ENCODE measurements around the gene ZNF26. TPM values are rescaled to one million over a fixed set of nuclear protein-coding genes. Genes with fewer than 3 reads are reported as not detected.
"Not testable (repeated sequence)": the region's sequence is repeated elsewhere in the genome, so short reads cannot be mapped to it uniquely, and the experiment has no call there.

ZNF26 gene
- total RNA-seq = 10 to 100 TPM in 1 of 6 experiments, 1 to 10 TPM in 5; 3.2 to 14.9 (median 3.9) TPM
- long read RNA-seq = 0 reads

- Histone ChIP-seq H3K27ac (peak within 1 kb of the TSS; percentile 57 to 85 (median 77)), H3K9me3 (peaks cover 0 to 2% (median 0%) of the 10 kb centered on the region in 4 donors), H3K36me3 (peaks cover 0 to 5% (median 0%) of the 10 kb centered on the region in 4 donors), H3K27me3 (no peaks in the 10 kb centered on the region), H3K4me1 (peaks cover 0 to 10% (median 4%) of the 10 kb centered on the region in 4 donors), H3K4me3 (peak within 1 kb of the TSS; percentile 84 to 99 (median 93))
- intact Hi-C loops (cut with DNase I) = no loop called here
- ATAC-seq (peak; percentile 99 to 100 (median 100)), DNase-seq (peak; percentile 91 to 94 (median 94))
- WGBS (ENCODE audit: insufficient coverage, low coverage, low lambda C conversion rate, missing lambda C conversion rate) = under 1% methylated on average over 12 of the region's 76 CpGs
- no peak for TF ChIP-seq CTCF (IDR thresholded peaks at IDR 0.05)
- peak; percentile 65 for TF ChIP-seq POLR2A (IDR thresholded peaks at IDR 0.05)
These were observed at the start of gene ZNF26 for GRCh38 chr12:132986001-132986884. ZNF26 (plus strand) TSS chr12:132986367; CDS start chr12:132986841, 474 bp downstream.

GRCh38 chr12:132936921-132937320 is 49.2 kb upstream of the ZNF26 start:
- H3K9me3 ChIP-seq = peaks cover 0 to 45% (median 21%) of the 10 kb centered on the region in 4 donors
- H3K4me1 ChIP-seq; H3K36me3 ChIP-seq; H3K27me3 ChIP-seq; ATAC-seq; intact Hi-C loops (cut with DNase I); DNase-seq; H3K4me3 ChIP-seq; H3K27ac ChIP-seq: not testable (repeated sequence)
- WGBS (ENCODE audit: insufficient coverage, low coverage, low lambda C conversion rate, missing lambda C conversion rate) = 98% methylated on average over 6 of the region's 8 CpGs

GRCh38 chr12:132937476-132937875 is 48.7 kb upstream of the ZNF26 start:
- WGBS (ENCODE audit: insufficient coverage, low coverage, low lambda C conversion rate, missing lambda C conversion rate) = 100% methylated on average over 1 of the region's 2 CpGs
- DNase-seq (no peak), ATAC-seq (no peak)
- Histone ChIP-seq H3K4me3 (no peak overlapping the region), H3K27me3 (no peaks in the 10 kb centered on the region), H3K4me1 (no peaks in the 10 kb centered on the region), H3K27ac (no peak overlapping the region), H3K36me3 (peaks cover 0 to 8% (median 3%) of the 10 kb centered on the region in 4 donors), H3K9me3 (peaks cover 0 to 48% (median 17%) of the 10 kb centered on the region in 4 donors)
- intact Hi-C loops (cut with DNase I) = no loop called here
- TF ChIP-seq POLR2A (IDR thresholded peaks at IDR 0.05) (no peak), CTCF (IDR thresholded peaks at IDR 0.05) (no peak)

GRCh38 chr12:132938807-132939206 is 47.4 kb upstream of the ZNF26 start:
- H3K27me3 ChIP-seq; H3K4me1 ChIP-seq; intact Hi-C loops (cut with DNase I); H3K4me3 ChIP-seq; DNase-seq; ATAC-seq; H3K27ac ChIP-seq: not testable (repeated sequence)
- Histone ChIP-seq H3K36me3 (peaks cover 0 to 21% (median 13%) of the 10 kb centered on the region in 4 donors), H3K9me3 (peaks cover 0 to 43% (median 10%) of the 10 kb centered on the region in 4 donors)
- 88% methylated on average over 5 of the region's 25 CpGs for WGBS (ENCODE audit: insufficient coverage, low coverage, low lambda C conversion rate, missing lambda C conversion rate)

- ATAC-seq = no peak
- no peak overlapping the region for H3K27ac ChIP-seq
- DNase-seq = no peak
These were observed 46.0 kb upstream of the ZNF26 start for GRCh38 chr12:132940071-132940719.

More at GRCh38 chr12:132940071-132940719, 46.0 kb upstream of the ZNF26 start:
- Histone ChIP-seq H3K36me3 (peaks cover 0 to 34% (median 26%) of the 10 kb centered on the region in 4 donors), H3K4me3 (no peak overlapping the region), H3K9me3 (peaks cover 0 to 45% (median 11%) of the 10 kb centered on the region in 4 donors), H3K27me3 (no peaks in the 10 kb centered on the region), H3K4me1 (no peaks in the 10 kb centered on the region)
- intact Hi-C loops (cut with DNase I) = no loop called here
- TF ChIP-seq POLR2A (IDR thresholded peaks at IDR 0.05) = no peak
- TF ChIP-seq CTCF (IDR thresholded peaks at IDR 0.05) = no peak
- WGBS (ENCODE audit: insufficient coverage, low coverage, low lambda C conversion rate, missing lambda C conversion rate) = 94% methylated on average over 11 of the region's 15 CpGs
